KOPT-K1 (cell line): Measurements from ENCODE around the gene COL5A1.

Experiments
- H3K27ac ChIP-seq: fragments of 200-600 bp; sonication (generic); 2 replicates; pipeline ENCODE4 v1.5.1; 2016; ENCODE audit warnings: antibody characterized with exemption, mild to moderate bottlenecking, low read depth, low read length; ENCODE audit not compliant: poor library complexity, severe bottlenecking
- H3K36me3 ChIP-seq: fragments of 200-600 bp; sonication (generic); 2 replicates; pipeline ENCODE4 v1.5.1; 2017; ENCODE audit warnings: antibody characterized with exemption, mild to moderate bottlenecking, low read length, moderate library complexity; ENCODE audit not compliant: insufficient read depth
- H3K9me3 ChIP-seq: fragments of 200-600 bp; sonication (generic); 2 replicates; pipeline ENCODE4 v1.5.1; 2017; ENCODE audit warnings: antibody characterized with exemption, low read length, mild to moderate bottlenecking; ENCODE audit not compliant: insufficient read depth, poor library complexity, severe bottlenecking

The COL5A1 gene

GRCh38 chr9:134618833-134619447 lies 22.7 kb upstream of the COL5A1 start:
- H3K9me3 ChIP-seq: no peaks in the 10 kb centered on the region
- H3K27ac ChIP-seq: no peak overlapping the region
- H3K36me3 ChIP-seq: no peaks in the 10 kb centered on the region

DNA sequence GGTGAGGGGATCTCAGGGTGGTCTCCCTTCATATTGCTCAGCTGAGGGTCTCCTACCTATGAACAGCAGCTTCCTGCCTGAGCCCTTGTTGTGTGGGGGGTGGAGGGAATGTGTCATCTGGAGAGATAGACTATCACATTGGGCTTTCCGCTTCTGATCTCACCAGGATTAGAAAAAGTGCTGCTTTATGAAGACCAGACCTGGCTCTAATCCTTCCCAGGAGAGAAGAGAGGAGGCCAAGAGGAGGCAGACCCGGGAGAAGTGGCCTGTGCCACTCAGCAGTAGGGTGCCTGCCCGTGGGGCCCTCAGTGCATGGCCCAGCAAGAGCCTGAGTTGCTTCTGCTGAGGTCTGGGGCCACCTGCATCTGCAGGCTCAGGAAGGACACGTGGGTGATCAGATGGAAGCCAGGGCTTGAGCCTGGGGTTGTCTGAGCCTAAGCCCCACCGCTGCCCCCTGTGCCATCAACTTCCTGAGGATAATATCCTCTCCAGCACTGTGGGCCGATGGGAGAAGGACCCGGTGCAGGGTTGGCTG lies 22.1 kb upstream of the COL5A1 start:
- no peak overlapping the region for H3K27ac ChIP-seq
- H3K9me3 ChIP-seq: no peaks in the 10 kb centered on the region
- no peaks in the 10 kb centered on the region for H3K36me3 ChIP-seq

- Histone ChIP-seq H3K36me3 (no peaks in the 10 kb centered on the region), H3K27ac (no peak overlapping the region), H3K9me3 (no peaks in the 10 kb centered on the region)
Measured at GRCh38 chr9:134619983-134620661, 21.5 kb upstream of the COL5A1 start.

DNA sequence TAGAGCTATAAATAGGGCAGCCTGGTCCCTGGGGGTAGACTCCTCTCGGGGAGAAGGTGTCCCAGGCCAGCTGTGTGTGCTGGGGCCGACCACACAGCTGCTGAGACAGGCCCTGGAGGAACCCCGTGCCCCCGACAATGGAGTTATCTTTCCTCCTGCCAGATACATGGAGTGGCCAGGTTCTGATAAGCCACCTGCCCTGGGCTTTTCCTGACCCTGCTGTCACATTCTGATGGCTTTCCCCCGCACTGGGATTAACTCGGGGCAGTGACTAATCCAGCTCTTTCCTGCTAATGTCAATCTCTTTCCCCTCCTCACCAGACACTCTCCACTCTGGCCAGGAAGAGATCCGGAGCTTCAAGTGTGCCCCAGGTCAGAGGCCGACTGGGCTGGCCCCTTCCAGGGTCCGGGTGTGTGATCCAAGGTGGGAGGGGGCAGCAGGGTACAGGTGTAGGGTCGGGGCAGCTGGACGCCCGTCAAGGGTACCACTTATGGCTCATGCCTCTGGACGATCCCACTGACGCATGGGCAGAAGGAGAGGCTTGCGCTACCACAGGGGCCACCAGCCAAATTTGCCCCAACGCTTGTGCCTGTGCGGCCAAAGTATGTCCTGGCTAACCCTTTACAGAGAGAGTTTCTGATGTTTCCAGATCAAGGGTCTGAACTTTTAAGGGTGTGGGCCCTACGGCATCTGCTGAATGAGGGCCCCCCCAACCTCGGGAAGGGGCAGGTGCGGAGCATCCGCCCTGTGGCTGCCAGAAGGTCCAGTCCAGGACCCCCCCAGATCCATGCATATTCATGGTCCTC lies 20.6 kb upstream of the COL5A1 start:
- Histone ChIP-seq H3K9me3 (no peaks in the 10 kb centered on the region), H3K36me3 (no peaks in the 10 kb centered on the region), H3K27ac (no peak overlapping the region)

DNA sequence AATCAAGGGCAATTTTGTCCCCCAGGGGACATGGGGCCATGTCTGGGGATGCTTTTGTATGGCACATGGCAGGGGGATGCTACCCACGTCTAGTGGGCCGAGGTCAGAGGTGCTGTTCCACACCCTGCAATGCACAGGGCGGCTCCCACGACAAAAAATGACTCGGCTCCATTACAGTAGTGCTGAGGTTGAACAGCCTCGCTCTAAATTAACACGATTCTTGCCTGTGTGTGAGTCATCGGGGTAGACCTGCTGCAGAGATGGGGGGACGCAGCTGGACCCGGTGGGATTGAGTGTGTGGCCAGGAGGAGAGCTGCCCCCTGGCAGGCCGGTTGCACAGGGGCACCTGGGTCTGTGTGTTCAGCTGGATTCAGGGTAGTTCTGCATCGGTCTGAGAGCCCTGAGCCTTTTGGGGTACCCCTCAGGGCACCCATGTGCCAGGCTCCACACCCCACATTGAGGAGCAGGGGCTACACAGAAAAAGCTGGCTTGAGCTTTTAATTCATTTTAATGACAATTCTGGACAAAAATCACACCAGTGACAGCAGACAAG lies 20.0 kb upstream of the COL5A1 start:
- Histone ChIP-seq H3K36me3 (no peaks in the 10 kb centered on the region), H3K27ac (no peak overlapping the region), H3K9me3 (no peaks in the 10 kb centered on the region)

- Histone ChIP-seq H3K9me3 (no peaks in the 10 kb centered on the region), H3K36me3 (no peaks in the 10 kb centered on the region), H3K27ac (no peak overlapping the region)
Measured at GRCh38 chr9:134622896-134623257, 18.7 kb upstream of the COL5A1 start.

- H3K27ac ChIP-seq: no peak overlapping the region
- no peaks in the 10 kb centered on the region for H3K36me3 ChIP-seq
- H3K9me3 ChIP-seq: no peaks in the 10 kb centered on the region
Measured at GRCh38 chr9:134623258-134624066, 18.1 kb upstream of the COL5A1 start.

DNA sequence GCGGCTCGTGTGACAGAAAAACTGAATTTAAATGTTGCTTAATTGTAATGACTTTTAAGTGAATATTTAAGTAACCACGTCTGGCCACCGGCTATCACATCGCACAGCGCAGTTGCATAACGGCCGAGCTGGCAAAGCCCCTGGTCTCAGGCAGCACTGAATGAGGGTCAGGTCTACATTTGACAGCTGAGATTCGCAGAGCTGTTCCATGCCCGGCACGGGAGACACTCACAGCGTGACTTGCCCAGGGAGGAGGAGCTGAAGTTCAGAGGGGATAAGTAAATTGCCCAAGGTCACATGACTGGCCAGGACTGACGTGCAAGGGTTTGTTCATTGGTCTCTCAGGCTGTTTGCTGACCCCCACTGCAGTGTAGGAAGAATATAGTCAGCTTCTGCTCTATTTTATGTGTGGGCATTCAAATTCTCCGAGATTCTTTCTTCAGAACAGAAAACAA lies 17.4 kb upstream of the COL5A1 start:
- no peaks in the 10 kb centered on the region for H3K9me3 ChIP-seq
- H3K36me3 ChIP-seq: no peaks in the 10 kb centered on the region
- H3K27ac ChIP-seq: no peak overlapping the region

DNA sequence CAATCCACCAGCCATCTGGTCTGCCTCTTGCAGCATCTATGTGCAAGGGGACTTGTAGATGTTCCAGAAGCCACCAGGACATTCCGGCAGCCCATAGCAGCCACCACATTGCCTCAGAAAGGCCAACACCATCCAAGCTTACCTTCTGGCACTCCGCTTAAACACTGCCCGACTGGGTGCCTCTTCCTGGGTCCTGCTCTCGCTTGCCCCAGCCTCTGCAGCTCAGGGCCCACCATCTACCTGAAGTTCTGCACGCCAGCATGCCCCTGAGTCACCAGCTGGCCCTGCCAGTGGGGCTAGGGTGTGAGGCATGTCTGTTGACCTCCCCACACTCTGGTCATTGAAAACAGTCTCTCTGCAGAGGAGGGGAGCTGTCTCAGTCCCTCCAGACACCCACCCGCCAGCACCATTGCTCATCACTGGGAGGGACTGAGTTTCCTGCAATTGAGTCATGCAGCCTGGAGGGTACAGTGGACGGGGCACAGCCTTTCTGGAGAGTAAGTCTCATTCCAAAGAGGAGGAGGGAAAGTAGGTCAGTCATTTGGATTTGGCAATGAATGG lies 16.9 kb upstream of the COL5A1 start:
- Histone ChIP-seq H3K36me3 (no peaks in the 10 kb centered on the region), H3K27ac (no peak overlapping the region), H3K9me3 (no peaks in the 10 kb centered on the region)

GRCh38 chr9:134625361-134626068 lies 16.1 kb upstream of the COL5A1 start:
- H3K9me3 ChIP-seq: no peaks in the 10 kb centered on the region
- H3K36me3 ChIP-seq: no peaks in the 10 kb centered on the region
- no peak overlapping the region for H3K27ac ChIP-seq

- Histone ChIP-seq H3K27ac (no peak overlapping the region), H3K36me3 (no peaks in the 10 kb centered on the region)
Measured at GRCh38 chr9:134626069-134626423, 15.6 kb upstream of the COL5A1 start.

GRCh38 chr9:134626571-134627416 lies 14.8 kb upstream of the COL5A1 start:
- Histone ChIP-seq H3K36me3 (no peaks in the 10 kb centered on the region), H3K27ac (no peak overlapping the region), H3K9me3 (no peaks in the 10 kb centered on the region)

More at GRCh38 chr9:134626069-134626423, 15.6 kb upstream of the COL5A1 start:
- no peaks in the 10 kb centered on the region for H3K9me3 ChIP-seq
